ENCODE data around the gene SMAD6.

The SMAD6 gene

GRCh38 chr15:66703540-66703941 is 1.5 kb downstream of the SMAD6 start:
- no peak for TF ChIP-seq CTCF (IDR thresholded peaks at IDR 0.05; ENCODE audit: low read depth, low read length)
- H3K4me3 ChIP-seq (ENCODE audit: low read depth, low read length) = peak overlapping the region; percentile 86

- no peak for TF ChIP-seq CTCF (IDR thresholded peaks at IDR 0.05; ENCODE audit: low read depth, low read length)
Observed at GRCh38 chr15:66704019-66704802, 2.2 kb downstream of the SMAD6 start.

GRCh38 chr15:66704803-66705153 is 2.7 kb downstream of the SMAD6 start:
- TF ChIP-seq CTCF (IDR thresholded peaks at IDR 0.05; ENCODE audit: low read depth, low read length) = no peak

More at GRCh38 chr15:66704019-66704802, 2.2 kb downstream of the SMAD6 start:
- H3K4me3 ChIP-seq (ENCODE audit: low read depth, low read length) = peak overlapping the region; percentile 86

GRCh38 chr15:66705277-66706146 is 3.5 kb downstream of the SMAD6 start:
- no peak for TF ChIP-seq CTCF (IDR thresholded peaks at IDR 0.05; ENCODE audit: low read depth, low read length)
- H3K4me3 ChIP-seq (ENCODE audit: low read depth, low read length) = peak overlapping the region; percentile 86

More at GRCh38 chr15:66704803-66705153, 2.7 kb downstream of the SMAD6 start:
- H3K4me3 ChIP-seq (ENCODE audit: low read depth, low read length) = peak overlapping the region; percentile 86

- peak; percentile 50 for TF ChIP-seq CTCF (IDR thresholded peaks at IDR 0.05; ENCODE audit: low read depth, low read length)
- no peak overlapping the region for H3K4me3 ChIP-seq (ENCODE audit: low read depth, low read length)
Observed at GRCh38 chr15:66706225-66706732, 4.2 kb downstream of the SMAD6 start.

- TF ChIP-seq CTCF (IDR thresholded peaks at IDR 0.05; ENCODE audit: low read depth, low read length) = no peak
- no peak overlapping the region for H3K4me3 ChIP-seq (ENCODE audit: low read depth, low read length)
Observed at GRCh38 chr15:66706840-66707239, 4.8 kb downstream of the SMAD6 start.
